ENCODE results near the gene TBX6.

The TBX6 gene

GRCh38 chr16:30114833-30115232 lies 23.1 kb upstream of the TBX6 start:
- in situ Hi-C loops (cut with MboI; ENCODE audit: low sequenced_read_pairs): loop anchor here (25.0 kb wide), 1 partner anchor 297 kb away; the partner anchor contains the start of gene ZNF771

- in situ Hi-C loops (cut with MboI; ENCODE audit: low sequenced_read_pairs): loop anchor here (25.0 kb wide), 1 partner anchor 298 kb away; the partner anchor contains the start of gene ZNF771
Measured at GRCh38 chr16:30114411-30114810, 22.7 kb upstream of the TBX6 start.

GRCh38 chr16:30113711-30114333 lies 22.1 kb upstream of the TBX6 start:
- in situ Hi-C loops (cut with MboI; ENCODE audit: low sequenced_read_pairs): loop anchor here (25.0 kb wide), 1 partner anchor 298 kb away; the partner anchor contains the start of gene ZNF771

GRCh38 chr16:30113031-30113710 lies 21.4 kb upstream of the TBX6 start, which contains the start of gene GDPD3:
TSS of gene GDPD3 (minus strand) at chr16:30113537. CDS start at chr16:30113478, 59 bp downstream.
- in situ Hi-C loops (cut with MboI; ENCODE audit: low sequenced_read_pairs): loop anchor here (25.0 kb wide), 1 partner anchor 299 kb away; the partner anchor contains the start of gene ZNF771

- in situ Hi-C loops (cut with MboI; ENCODE audit: low sequenced_read_pairs): loop anchor here (25.0 kb wide), 1 partner anchor 300 kb away; the partner anchor contains the start of gene ZNF771
Measured at GRCh38 chr16:30112197-30113030, 20.7 kb upstream of the TBX6 start.

- in situ Hi-C loops (cut with MboI; ENCODE audit: low sequenced_read_pairs): loop anchor here (25.0 kb wide), 1 partner anchor 302 kb away; the partner anchor contains the start of gene ZNF771
Measured at GRCh38 chr16:30110661-30111060, 18.9 kb upstream of the TBX6 start.

GRCh38 chr16:30108059-30108850 lies 16.5 kb upstream of the TBX6 start:
- in situ Hi-C loops (cut with MboI; ENCODE audit: low sequenced_read_pairs): loop anchor here (25.0 kb wide), 1 partner anchor 304 kb away; the partner anchor contains the start of gene ZNF771

GRCh38 chr16:30104492-30104891 lies 12.8 kb upstream of the TBX6 start:
- in situ Hi-C loops (cut with MboI; ENCODE audit: low sequenced_read_pairs): loop anchor here (25.0 kb wide), 1 partner anchor 308 kb away; the partner anchor contains the start of gene ZNF771

- in situ Hi-C loops (cut with MboI; ENCODE audit: low sequenced_read_pairs): loop anchor here (25.0 kb wide), 1 partner anchor 308 kb away; the partner anchor contains the start of gene ZNF771
Measured at GRCh38 chr16:30104090-30104489, 12.4 kb upstream of the TBX6 start.

- in situ Hi-C loops (cut with MboI; ENCODE audit: low sequenced_read_pairs): no loop called here
Measured at GRCh38 chr16:30096862-30097563, 5.3 kb upstream of the TBX6 start.

GRCh38 chr16:30096105-30096861 lies 4.6 kb upstream of the TBX6 start, which contains the start of gene YPEL3:
TSS of gene YPEL3 (minus strand) at chr16:30096213. CDS start at chr16:30095482, 731 bp downstream.
- in situ Hi-C loops (cut with MboI; ENCODE audit: low sequenced_read_pairs): no loop called here

- in situ Hi-C loops (cut with MboI; ENCODE audit: low sequenced_read_pairs): no loop called here
Measured at GRCh38 chr16:30095166-30096078, 3.7 kb upstream of the TBX6 start.

- in situ Hi-C loops (cut with MboI; ENCODE audit: low sequenced_read_pairs): no loop called here
Measured at GRCh38 chr16:30094541-30095165, 2.9 kb upstream of the TBX6 start.

GRCh38 chr16:30092373-30093010 lies 768 bp upstream of the TBX6 start:
- in situ Hi-C loops (cut with MboI; ENCODE audit: low sequenced_read_pairs): no loop called here

GRCh38 chr16:30090610-30091331 lies 953 bp downstream of the TBX6 start:
- in situ Hi-C loops (cut with MboI; ENCODE audit: low sequenced_read_pairs): no loop called here
